ENCODE data around the gene KMT2D.

The KMT2D gene, protein sequence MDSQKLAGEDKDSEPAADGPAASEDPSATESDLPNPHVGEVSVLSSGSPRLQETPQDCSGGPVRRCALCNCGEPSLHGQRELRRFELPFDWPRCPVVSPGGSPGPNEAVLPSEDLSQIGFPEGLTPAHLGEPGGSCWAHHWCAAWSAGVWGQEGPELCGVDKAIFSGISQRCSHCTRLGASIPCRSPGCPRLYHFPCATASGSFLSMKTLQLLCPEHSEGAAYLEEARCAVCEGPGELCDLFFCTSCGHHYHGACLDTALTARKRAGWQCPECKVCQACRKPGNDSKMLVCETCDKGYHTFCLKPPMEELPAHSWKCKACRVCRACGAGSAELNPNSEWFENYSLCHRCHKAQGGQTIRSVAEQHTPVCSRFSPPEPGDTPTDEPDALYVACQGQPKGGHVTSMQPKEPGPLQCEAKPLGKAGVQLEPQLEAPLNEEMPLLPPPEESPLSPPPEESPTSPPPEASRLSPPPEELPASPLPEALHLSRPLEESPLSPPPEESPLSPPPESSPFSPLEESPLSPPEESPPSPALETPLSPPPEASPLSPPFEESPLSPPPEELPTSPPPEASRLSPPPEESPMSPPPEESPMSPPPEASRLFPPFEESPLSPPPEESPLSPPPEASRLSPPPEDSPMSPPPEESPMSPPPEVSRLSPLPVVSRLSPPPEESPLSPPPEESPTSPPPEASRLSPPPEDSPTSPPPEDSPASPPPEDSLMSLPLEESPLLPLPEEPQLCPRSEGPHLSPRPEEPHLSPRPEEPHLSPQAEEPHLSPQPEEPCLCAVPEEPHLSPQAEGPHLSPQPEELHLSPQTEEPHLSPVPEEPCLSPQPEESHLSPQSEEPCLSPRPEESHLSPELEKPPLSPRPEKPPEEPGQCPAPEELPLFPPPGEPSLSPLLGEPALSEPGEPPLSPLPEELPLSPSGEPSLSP (N-terminal part only)

DNA sequence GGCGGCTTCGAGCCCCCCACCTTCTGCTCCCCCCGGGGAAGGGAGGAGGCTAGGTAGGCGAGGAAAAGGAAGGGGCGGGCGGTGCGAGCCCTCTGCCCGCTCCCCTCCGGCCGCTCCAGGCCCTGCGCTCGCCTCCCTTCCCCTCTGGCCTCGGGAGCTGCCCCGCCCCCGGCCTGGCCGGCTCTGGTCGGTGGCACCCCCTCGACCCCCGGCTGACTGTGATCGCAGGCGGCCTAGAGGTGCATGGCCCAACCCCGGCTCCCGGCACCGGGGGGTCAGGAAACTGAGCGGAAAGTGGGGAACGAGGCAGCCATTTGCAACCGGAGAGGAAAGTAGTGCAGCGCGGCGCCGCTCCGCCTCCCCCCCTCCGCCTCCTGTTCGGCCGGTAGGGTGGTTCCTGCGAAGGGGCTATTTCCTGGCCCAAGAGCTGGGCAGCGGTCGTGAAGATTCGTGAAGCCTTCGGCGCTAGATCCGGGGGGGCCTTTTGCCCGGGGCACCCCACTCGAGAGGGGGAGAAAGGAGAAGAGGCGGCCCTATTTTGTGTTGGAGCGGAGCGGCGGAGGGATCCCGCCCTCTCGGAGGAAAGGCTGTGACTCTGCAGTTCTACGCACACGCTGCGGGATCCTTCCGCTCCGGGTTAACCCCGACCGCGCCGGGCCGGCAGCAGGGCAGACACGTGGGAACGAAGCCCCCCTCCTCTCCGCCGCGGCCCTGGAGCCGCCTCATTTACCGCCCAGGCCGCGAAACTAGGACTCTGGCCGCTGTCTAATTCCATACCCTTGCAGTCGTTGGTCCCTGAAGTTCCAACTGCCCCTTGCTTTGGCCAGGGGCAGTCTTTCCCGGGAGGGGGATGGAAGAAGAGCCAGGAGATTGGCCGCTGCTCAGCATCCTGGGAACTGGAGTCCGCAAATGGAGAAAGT lies at the start of gene KMT2D:
Gene KMT2D (minus strand): TSS at position 558 of the 920 bp plus-strand sequence. CDS start 5,470 bp downstream, outside the sequence.
- peak; percentile 76 to 95 (median 90) for DNase-seq

DNA sequence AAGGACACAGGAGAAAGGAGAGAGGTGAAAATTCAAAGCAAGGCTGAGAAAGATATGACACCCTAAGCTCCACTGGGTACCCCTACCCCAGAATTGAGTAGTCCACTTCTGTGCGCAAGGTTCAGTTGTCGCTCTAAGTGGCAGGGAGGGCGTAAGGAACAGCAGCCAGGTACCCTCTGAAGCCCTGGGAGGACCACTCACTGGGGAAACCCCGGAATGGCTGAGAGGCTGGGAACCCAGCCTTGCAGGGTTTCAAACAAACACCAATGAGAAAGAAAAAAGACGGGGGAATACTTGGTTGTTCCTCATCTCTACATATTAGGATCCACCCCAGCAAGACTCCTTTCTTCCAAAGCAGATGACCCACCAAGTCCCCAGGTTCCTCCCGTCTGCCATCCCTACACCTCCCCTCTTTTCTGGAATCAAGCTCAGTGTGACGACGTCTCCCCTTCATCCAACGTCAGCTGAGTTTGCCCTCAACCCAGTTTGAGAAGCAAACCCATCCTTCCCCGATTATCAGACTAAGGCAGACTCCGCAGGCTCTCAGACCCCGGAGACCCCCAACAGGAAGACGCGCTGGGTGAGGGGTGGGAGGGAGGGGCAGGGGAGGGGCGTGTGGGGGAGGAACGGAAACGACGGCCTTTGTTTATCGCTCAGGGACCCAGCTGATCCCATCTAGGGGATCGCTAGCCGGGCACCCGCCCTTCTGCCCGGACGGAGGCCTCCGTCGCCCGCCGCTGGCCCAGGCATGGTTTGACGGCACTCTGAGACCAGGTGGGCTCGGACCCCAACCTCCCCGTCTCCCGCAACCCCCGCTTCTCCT lies 49.3 kb upstream of the KMT2D start:
- peak in 5 of 14 donors; percentile 49 to 67 (median 57) for DNase-seq

DNA sequence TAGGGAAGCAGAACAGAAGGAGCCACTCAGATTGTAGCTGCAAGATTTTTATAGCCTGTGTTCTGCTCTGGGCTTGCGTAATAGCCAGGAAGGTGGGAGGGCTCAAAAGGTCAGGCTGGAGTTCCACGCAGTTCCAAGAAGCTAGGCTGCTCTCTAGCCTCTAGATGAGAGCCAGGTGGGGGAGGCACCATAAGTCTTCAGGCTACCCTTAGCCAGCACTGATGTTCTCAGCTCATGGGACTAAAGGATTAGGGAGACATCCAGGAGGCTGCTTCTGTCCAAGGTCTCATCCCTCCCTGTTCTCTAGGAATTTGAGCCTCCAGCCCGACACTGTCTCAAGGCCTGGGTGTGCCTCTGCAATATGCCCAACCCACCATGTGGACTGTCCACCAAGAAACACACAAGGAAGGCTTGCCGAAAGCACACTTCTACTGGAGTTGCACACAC lies 48.4 kb upstream of the KMT2D start:
- DNase-seq, result peak in 2 of 14 donors; percentile 6 to 23

DNA sequence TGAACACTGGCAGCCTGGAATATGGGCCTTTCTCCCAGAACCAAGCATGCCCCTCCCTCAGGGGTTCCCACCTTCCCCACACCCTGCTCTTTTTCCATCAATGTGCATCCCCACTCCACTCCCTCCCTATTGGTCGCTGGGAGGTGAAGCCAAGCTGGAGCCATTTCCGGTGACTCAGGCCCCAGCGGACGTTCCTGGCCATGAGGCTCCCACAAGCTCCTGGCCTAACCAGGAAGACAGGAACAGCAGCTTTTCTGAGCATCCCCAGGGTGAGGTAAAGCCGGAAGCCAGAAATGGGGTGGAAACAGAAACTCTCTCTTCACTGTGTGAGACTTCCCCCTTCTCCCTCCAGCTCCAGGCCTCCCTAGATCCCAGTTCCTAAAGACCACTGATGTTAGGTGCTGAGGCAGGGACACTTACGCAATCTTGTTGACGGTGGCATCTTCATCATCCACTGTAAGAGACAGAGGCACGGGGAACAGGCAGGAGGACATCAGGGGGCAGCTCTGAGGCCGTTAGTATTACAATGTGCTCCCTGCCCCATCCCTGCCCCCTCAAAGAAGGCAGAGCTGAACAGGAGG lies 45.0 kb upstream of the KMT2D start:
- DNase-seq, result peak in 1 of 14 donors; percentile 8

DNA sequence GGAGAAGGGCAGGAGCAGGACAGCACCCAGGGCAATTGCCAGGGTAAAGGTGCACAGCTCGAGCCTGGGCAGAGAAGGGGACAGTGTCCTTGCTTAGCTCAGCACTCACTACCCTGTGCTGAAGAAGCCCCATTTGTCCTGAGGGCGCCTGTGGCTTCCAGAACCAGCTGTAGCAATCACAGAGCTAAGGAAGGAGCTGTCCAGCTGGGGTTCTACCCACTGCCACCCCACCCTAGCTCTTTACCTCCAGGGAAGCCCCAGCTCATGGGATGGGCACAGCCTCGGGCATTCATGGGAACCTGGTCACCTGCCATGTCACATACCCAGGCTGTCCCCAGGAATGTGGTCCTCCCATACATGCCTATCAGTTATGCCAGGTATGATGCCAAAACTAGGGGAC lies 44.2 kb upstream of the KMT2D start:
- DNase-seq, result no peak

DNA sequence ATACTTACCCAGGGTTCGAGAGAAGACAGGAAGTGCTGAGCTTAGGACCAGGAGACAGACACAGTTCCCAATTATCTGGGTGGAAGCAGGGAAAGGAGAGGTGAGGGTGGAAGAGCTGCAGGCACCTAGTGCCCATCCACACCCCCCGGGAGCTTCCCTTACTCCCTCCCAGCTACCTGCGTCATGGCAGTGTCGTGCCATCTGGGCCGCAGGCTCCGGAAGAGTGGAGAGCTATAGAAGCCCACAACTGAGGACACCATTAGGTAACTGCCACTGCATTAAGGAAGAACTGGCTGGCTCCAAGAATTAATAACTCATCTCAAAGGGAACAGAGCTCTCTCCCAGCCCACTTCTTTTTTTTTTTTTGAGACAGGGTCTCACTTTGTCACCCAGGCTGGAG lies 39.8 kb upstream of the KMT2D start:
- DNase-seq, result no peak

DNA sequence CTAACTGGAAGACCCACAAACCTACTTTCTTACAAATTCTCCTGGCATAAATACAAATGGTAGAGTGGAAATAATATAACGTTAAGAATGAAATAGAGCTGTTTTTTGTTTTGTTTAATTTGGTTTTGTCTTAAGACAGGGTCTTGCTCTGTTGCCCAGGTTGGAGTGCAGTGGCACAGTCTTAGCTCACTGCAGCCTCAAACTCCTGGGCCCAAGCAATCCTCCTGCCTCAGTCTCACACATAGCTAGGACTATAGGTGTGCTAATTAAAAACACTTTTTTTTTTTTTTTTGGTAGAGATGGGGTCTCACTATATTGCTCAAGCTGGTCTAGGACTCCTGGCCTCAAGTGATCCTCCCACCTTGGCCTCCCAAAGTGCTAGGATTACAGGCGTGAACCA lies 38.1 kb upstream of the KMT2D start:
- DNase-seq, result no peak

DNA sequence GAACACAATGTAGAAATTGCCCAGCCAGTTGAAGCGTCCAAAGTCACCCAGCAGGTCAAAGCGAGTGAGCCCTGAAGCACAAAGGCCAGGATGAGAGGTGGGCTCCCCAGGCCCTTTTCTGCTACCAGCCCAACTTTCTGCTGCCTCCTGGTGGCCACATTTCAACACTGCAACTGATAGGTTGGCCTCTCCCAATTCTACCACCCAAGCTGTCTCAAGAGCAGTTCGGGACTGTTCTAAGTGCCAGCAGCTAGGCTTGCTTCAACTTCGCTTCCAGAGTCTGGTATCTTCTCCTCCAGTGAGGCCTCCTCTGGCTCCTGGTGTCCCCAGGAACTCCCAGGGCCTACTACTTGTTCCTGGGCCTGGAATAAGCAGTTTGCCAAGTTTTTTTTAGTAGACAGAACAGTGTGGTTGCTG lies 37.4 kb upstream of the KMT2D start:
- peak in 8 of 14 donors; percentile 6 to 49 (median 20) for DNase-seq

DNA sequence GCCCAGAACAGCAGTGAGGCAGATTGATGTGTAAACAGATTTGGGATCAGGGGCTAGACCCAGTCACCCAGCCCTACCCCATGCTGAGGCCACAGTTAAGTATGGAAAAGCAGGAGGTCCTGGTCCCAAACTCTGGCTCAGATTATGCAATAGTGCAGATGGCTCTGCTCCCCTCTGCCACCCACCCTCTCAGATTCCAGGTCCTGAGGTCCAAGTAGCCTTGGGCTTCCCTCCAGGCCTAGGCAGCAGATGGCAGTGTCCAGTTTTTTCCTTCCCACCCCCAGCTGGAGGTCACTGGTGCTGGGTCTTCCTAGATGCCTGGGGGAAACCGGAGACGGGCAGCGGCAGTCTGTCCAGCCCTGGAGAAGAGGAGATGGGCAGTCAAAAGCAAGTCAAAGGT lies 36.8 kb upstream of the KMT2D start:
- DNase-seq, result peak in 1 of 14 donors; percentile 19

DNA sequence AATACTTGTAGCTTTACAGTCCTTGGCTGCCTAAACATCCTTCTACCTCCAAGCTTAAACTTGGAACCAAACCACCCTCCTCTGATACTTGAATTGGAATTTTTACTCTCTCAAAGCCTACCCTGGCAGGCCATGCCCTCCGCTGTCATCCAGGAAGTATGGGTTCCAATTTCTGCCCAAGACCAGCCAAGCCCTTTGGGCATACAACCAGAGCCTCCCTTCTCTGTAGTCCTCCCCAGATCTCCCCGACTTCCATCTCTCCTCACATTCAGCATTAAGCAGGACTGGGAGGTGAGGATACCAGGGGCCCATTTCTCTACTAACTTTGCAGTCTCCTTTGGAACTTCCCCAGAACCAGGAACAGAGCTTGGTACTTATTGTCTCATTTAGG lies 34.4 kb upstream of the KMT2D start:
- DNase-seq, result no peak

DNA sequence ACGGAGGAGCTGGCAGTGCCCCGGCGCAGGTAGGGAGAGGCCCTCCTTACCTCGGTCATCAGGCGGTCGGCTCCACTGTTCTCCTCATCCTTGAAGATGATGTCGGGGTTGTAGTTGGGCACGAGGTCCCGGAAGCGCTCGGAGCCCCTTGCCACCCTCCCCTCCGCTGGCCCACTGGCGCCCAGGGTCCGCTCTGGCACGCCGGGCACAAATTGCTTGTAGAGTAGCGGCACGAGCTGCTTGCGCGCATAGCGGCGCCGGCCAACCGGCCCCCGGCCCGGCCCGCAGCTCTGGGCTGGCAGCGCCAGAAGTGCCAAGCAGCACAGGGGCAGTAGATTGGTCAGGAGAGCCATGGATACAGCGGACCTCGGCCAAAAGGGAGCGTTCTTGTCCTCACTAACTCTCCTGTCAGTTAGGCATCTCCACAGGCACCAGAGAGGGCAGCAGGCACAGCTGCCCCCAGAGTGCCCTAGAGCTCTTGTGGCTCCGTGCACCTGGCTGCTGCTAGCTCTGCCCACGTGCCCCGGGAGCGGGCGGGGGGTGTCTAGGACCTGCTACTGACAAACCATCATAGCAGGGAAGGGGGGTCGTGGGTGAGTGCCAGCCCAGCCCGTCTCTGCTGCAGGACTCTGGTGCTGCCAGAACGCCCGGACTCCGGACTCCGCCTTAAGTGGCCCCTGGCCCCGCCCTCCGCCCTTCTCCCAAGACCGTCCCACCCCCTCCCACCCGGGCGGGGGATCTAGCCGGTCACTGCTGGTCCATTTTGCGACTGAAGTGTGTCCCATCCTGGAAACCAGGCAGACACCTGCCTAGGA lies 33.8 kb upstream of the KMT2D start, which contains the start of gene DHH:
Gene DHH (minus strand): TSS at position 642 of the 815 bp plus-strand sequence. CDS start 289 bp downstream, at position 353.
- DNase-seq, result peak in 4 of 14 donors; percentile 13 to 39 (median 26)

DNA sequence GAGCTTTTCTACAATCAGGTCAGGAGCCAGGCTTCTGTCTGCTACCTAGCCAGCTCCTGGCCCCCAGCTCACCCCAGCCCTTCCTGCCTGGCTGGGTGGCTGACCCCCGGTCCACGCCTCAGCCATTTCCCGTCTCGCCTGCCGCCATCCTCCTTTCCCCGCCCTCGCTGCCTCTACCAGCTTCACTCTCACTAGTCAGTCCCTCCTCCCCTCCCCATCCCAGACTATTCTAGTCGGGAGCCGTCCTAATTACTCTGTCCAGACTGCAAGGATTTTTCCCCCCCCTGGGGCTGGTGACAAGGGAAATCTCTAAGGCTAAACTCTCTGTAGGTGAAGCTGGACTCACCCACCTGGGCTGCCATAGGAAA lies 33.2 kb upstream of the KMT2D start:
- peak in 1 of 14 donors; percentile 10 for DNase-seq

DNA sequence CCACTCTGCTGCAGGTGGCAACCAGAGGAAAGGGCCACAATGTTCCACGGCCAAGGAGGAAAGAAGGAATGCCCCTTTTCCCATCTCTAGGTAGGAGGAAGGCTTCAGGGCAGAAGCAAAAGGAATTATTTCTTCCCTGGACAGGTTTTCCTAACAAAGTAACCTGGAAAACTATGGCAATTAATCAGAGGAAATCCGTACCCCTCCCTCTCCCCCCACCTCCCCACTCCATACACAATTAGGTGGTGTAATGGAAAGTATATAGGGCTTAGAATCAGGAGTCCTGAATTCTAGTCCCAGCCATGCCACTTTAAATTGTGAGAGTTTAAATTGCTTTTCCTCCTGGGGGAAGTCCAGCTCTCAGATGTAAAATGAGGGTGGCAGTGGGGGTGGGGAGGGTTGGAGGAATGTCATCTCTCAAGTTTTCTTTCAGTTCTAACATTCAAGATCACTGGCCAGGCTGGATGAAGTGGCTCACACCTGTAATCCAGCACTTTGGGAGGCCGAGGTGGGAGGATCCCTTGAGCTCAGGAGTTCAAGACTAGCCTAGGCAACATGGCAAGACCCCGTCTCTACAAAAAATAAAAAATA lies 32.3 kb upstream of the KMT2D start:
- DNase-seq, result no peak

DNA sequence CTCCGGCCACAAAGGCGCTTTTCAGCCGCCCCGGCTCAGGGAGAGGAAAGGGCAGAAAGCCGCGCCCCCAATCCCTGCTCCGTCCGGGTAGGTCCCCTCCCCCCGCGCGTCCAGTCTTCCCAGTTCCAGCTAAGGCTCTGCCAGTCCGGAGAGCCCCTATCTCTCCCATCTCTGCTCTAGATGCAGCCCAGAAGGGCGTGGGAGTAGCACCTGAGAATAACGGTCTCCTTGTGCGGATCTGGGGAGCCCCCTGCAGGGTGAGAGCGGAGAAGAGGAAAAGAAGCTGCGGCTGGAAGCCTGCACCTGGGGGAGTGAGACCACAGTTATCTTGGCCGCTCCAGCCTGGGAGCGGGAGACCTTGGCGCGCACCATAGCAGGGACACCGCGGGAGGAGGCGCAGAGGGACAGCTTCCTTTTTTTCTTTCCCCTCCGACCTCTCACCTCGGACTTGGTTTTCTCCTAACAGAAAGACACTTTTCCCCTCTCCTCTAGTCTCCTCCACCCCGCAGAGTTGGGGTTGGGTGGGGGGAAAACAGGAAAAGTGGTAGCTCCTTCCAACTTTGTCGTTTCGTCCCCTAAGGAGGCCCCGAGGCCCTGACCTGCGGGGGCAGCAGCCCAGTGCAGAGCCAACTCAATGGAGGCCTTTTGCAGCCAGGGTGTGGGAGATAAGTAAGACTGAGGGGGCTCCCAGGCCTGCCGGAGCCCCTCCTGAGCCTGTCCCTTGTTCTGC lies 31.7 kb upstream of the KMT2D start:
- peak in 5 of 14 donors; percentile 21 to 60 (median 44) for DNase-seq

DNA sequence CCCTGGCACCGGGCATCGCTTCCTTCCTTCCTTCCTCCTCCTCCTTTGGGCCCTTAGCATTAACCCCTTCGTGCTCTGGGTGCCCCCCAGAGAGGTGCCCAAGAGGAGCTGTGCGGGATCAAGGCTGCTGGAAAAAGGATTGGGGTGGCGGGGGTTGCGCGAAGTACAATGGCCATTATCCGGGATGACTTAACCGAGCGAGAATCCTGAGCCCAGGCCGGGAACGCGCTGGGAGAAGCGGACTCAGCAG lies 31.2 kb upstream of the KMT2D start:
- no peak for DNase-seq

DNA sequence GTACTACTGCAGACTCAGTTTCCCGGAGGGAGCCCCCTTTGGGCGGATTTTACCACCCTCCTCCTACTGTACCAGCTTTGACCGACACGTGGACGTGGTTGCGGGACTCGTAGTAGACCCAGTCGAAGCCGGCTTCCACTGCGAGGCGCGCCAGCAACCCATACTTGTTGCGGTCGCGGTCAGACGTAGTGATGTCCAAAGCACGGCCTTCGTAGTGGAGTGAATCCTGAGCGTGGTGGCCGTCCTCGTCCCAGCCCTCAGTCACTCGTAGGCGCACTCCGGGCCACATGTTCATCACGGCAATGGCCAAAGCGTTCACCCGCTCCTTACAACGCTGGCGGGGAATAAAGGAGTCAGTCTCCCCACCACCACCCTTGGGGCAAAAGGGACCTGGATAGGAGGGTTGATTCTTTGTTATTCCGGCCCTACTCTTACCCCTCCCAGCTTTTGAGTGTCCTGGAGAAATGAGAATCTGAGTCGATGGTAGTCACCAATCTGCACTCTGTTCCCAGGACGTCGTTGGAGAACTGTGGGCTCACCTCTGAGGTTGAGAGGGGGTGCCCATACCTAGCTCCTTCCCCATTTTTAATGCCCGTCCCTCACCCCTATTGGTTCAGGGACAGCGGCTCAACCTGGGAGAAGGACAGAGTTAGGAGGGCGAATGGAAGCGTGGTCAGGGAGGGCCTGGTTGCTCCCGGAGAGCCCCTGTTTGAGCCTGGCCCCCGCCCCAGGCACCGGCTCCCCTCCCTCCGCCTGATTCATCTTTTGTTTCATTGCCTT lies 30.7 kb upstream of the KMT2D start:
- DNase-seq, result no peak

DNA sequence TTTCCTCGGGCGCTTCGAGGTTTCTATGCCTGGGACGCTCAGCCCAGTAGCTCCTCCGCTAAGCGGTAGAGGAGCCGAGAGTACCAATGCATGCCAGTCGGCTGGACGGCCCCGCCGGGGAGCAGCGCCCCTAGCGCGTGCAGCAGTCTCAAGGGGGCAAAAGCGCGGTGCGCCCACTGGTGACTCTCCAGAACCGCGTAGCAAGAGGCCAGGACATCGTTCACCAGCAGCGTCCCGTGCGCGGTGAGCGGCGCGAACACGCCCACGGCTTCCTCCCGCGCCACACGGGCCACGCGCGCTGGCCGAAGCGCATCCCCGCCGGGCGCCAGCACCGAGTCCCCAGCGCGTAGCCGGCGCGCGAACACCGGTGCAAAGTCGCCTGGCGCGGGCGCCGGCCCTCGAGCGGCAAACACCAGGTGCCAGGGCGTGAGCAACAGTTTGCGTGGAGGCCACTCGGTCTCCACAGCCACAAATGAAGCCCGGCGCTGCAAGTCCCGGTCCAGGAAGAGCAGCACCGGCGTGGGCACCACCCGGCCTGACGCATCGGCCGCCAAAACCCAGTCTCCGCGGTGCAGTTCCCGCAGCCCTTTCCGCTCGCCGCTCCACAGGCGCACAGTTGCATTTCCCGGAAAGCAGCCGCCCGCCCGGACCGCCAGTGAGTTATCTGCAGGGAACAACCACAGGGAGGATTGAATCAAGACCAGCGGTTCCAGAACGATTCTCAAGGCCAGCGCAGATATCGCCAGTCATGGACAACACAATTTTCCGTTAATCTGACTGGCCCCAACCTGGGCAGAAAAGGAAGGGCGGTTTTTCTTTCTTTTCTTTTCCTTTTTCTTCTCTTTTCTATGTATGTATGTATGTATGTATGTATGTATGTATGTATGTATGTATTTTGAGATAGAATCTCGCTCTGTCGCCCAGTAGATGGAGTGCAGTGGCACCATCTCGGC lies 29.5 kb upstream of the KMT2D start:
- DNase-seq, result peak in 5 of 14 donors; percentile 22 to 49 (median 26)

Data from C1 segment of cervical spinal cord (tissue), 14 donors.